GM10248 (cell line): ENCODE data around the gene ATF2.

Source experiments
- CTCF ChIA-PET: fragments of 300-600 bp; sonication (Branson Sonifier 250); formaldehyde crosslinking; extraction: SDS; loops from one replicate; lab custom pipeline; 2021; ENCODE audit warnings: antibody characterized with exemption; lab: Yijun Ruan, JAX
- POLR2A ChIA-PET: fragments of 350-650 bp; sonication (Branson Sonifier 250); formaldehyde crosslinking; extraction: SDS; loops from one replicate; lab custom pipeline; 2020; ENCODE audit warnings: antibody characterized with exemption; lab: Yijun Ruan, JAX
- DNase-seq: peaks from one replicate; pipeline ENCODE4 v3.0.0; 2012; ENCODE audit errors: extremely low spot score
- TF ChIP-seq, protein P1 (sequence below): IDR thresholded peaks from 2 replicates; pipeline ENCODE4 v1.5.1; 2012; ENCODE audit warnings: mild to moderate bottlenecking, low read depth; ENCODE audit errors: extremely low read depth, missing control alignments, control extremely low read depth

The ATF2 gene

DNA sequence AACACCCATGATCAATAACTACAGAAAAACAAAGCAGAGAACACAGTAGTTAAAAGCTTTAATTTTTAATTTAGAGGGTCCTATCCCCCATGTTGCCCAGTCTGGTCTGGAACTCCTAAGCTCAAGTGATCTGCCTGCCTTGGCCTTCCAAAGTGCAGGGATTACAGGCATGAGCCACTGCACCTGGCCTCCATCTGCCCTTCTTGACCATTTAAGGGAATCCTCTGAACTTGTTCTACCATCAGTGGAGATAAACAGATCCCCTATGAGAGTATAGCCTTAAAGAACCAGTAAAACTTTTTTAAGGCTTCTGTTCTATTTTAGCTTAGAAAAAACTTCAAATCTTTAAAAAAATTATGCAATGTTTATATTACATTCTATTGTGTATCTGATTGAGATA, 27.0 kb upstream of the ATF2 start:
- POLR2A ChIA-PET = no interaction called here
- TF ChIP-seq, protein P1, sequence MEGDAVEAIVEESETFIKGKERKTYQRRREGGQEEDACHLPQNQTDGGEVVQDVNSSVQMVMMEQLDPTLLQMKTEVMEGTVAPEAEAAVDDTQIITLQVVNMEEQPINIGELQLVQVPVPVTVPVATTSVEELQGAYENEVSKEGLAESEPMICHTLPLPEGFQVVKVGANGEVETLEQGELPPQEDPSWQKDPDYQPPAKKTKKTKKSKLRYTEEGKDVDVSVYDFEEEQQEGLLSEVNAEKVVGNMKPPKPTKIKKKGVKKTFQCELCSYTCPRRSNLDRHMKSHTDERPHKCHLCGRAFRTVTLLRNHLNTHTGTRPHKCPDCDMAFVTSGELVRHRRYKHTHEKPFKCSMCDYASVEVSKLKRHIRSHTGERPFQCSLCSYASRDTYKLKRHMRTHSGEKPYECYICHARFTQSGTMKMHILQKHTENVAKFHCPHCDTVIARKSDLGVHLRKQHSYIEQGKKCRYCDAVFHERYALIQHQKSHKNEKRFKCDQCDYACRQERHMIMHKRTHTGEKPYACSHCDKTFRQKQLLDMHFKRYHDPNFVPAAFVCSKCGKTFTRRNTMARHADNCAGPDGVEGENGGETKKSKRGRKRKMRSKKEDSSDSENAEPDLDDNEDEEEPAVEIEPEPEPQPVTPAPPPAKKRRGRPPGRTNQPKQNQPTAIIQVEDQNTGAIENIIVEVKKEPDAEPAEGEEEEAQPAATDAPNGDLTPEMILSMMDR = no peak
- CTCF ChIA-PET = interaction anchor here (1.0 to 1.5 kb wide), 3 partner anchors 9 to 89 kb away, joined by 3 to 4 read pairs (median 3); no protein-coding TSS in a partner anchor
- no peak for DNase-seq

DNA sequence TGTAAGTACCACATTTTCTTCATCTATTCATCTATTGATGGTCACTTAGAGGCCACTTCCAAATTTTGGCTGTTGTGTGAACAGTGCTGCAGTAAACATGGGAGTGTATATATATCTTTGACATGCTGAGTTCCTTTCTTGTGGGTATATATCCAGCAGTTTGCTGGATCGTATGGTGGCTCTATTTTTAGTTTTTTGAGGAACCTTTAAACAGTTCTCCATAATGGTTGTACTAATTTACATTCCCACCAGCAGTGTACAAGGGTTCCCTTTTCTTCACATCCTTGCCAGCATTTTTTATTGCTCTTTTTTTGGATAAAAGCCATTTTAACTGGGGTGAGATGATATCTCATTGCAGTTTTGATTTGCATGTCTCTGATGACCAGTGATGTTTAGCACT, 20.8 kb upstream of the ATF2 start:
- POLR2A ChIA-PET = no interaction called here
- CTCF ChIA-PET = no interaction called here
- TF ChIP-seq, protein P1 = no peak
- no peak for DNase-seq

DNA sequence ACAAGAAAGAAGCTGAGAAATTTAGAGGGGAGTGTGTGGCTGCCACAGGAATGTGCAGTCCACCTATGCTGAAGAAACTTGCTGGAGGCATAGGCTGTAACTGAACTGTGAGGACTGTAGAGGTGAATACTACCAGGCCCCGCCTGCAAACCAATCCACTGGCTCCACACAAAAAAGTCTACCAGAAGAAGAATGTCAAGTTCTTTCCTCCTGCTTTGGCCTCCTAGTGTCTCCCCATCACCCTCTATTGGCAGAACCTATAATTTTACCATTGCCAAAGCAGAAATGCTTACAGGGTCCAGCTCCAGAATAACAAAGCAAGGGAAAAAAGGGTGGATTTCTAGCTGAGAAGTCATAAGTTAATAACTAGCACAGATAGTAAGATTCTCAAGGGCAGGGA, 19.4 kb upstream of the ATF2 start:
- POLR2A ChIA-PET = no interaction called here
- TF ChIP-seq, protein P1 = peak; percentile 44
- CTCF ChIA-PET = interaction anchor here (1.6 to 1.8 kb wide), 2 partner anchors 38 to 157 kb away, joined by 4 read pairs; no protein-coding TSS in a partner anchor
- DNase-seq = no peak

DNA sequence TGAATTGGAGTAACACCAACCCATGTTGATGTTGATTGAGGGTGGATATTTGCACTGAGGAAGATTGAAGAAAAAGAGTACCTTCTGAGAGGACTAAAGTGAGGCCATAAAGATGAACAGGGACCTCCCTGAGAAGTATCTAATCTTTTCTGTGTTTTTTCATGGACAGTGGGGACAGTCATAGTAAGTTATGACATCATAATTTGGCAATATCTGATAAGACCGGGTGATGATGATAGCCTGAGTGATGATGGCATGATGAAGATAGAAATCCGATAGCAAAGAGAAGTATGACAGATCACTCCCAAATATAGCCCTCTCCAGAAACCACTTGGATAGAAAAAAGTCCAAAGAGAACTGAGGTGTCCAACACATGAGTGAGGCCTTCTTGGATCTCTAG, 15.7 kb upstream of the ATF2 start:
- ChIA-PET CTCF (interaction anchor here (1.4 to 1.6 kb wide), 2 partner anchors 9 to 68 kb away, joined by 3 to 5 read pairs; no protein-coding TSS in a partner anchor), POLR2A (no interaction called here)
- TF ChIP-seq, protein P1 = no peak
- no peak for DNase-seq

DNA sequence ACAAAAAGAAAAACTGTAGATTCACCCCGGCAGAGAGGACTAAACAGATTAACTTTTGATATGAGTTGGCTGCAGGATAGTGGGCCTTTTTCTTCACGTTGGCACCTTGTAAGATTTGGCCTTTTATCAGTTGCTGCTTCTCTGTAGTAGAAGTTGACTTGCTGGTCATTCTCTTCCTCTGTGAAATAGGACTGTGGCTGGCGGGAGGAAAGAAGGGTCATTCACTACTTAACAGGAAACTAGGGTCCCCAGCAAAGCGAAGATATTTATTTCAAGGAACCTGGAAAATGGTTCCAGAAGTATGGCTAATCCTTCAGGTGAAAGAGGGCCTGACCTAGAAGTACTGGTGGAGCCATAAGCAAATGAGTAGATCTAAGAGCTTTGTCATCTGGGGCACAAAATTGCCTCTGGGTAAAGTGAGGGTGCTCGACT, 13.9 kb upstream of the ATF2 start:
- ChIA-PET POLR2A (no interaction called here), CTCF (interaction anchor here (2.7 kb wide), 1 partner anchor 10 kb away, joined by 8 read pairs; no protein-coding TSS in a partner anchor)
- TF ChIP-seq, protein P1 = no peak
- no peak for DNase-seq

DNA sequence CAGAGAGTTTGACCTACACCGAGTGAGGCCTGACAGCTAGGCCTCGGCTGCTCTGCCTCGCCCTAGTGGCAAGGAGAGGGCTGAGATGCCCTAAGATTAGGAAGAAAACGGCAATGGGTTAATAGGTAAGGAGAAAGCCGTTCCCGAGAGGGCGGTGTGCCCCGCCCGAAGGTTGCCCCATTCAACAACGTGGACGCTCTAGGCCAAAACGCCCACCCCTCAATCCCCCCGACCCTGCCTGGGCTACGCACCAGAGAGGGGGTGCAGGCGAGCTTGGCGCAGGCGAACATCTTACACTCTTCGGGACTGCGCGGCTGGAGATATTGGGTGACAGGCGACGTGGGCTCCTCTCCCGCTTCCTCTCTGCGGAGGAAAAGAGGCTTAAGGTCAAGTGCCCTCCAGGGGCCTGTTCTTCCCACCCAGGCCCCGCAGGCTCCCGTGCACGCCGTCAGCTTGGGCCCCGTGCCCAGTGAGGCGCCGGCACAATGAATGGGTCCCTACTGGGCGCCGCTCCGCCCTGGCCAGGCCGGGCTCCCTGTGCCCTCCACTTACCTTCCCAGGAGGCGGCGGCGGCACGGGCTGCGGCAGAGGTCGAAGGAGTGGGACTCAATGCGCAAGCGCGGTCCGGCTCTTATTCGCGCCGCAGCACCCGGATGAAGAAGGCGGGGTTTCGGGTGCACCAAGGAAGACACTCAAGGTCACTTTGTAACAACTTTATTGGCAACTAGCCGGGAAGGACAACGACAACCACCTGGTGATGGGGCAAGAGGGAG, 13.3 kb upstream of the ATF2 start, which contains the start of gene ATP5MC3:
Gene ATP5MC3, minus strand, starts transcription at position 607 of the 773 bp plus-strand sequence. Its CDS starts 317 bp downstream, at position 290.
- TF ChIP-seq, protein P1 = no peak
- ChIA-PET CTCF (interaction anchor here (2.4 to 2.7 kb wide), 2 partner anchors 9 to 23 kb away, joined by 5 to 8 read pairs; no protein-coding TSS in a partner anchor), POLR2A (no interaction called here)
- DNase-seq = peak; percentile 95
